BE2C (cell line): ENCODE results near the gene NWD2.

Source experiments
- DNase-seq: peaks from one replicate; pipeline ENCODE4 v3.0.0-alpha.2; 2020
- H3K27me3 ChIP-seq: fragments of 250-450 bp; sonication (Bioruptor Pico); 2 replicates; pipeline ENCODE4 v1.5.1; 2020; ENCODE audit warnings: mild to moderate bottlenecking
- H3K36me3 ChIP-seq: fragments of 250-450 bp; sonication (Bioruptor Pico); 2 replicates; pipeline ENCODE4 v1.5.1; 2020; ENCODE audit warnings: mild to moderate bottlenecking
- H3K4me1 ChIP-seq: fragments of 250-450 bp; sonication (Bioruptor Pico); 2 replicates; pipeline ENCODE4 v1.5.1; 2020
- H3K4me3 ChIP-seq: 2 replicates; pipeline ENCODE4 v1.5.1; 2011; ENCODE audit warnings: low read depth, low read length
- H3K9me3 ChIP-seq: fragments of 250-450 bp; sonication (Bioruptor Pico); 2 replicates; pipeline ENCODE4 v1.5.1; 2020
- CTCF ChIP-seq: IDR thresholded peaks from 2 replicates; pipeline ENCODE4 v1.5.1; 2012; ENCODE audit warnings: mild to moderate bottlenecking, low read depth, low read length

NWD2 gene

GRCh38 chr4:37381040-37381668 lies 136.6 kb downstream of the NWD2 start:
- Histone ChIP-seq H3K9me3 (no peaks in the 10 kb centered on the region), H3K36me3 (no peaks in the 10 kb centered on the region), H3K4me1 (no peaks in the 10 kb centered on the region), H3K27me3 (no peaks in the 10 kb centered on the region), H3K4me3 (no peak overlapping the region)
- DNase-seq: no peak
- no peak for TF ChIP-seq CTCF

- H3K36me3 ChIP-seq: no peaks in the 10 kb centered on the region
- peak; percentile 63 for TF ChIP-seq CTCF
- no peak overlapping the region for H3K4me3 ChIP-seq
- H3K27me3 ChIP-seq: no peaks in the 10 kb centered on the region
- H3K4me1 ChIP-seq: no peaks in the 10 kb centered on the region
- no peak for DNase-seq
- no peaks in the 10 kb centered on the region for H3K9me3 ChIP-seq
Observed at GRCh38 chr4:37383579-37384229, 139.2 kb downstream of the NWD2 start.

DNA sequence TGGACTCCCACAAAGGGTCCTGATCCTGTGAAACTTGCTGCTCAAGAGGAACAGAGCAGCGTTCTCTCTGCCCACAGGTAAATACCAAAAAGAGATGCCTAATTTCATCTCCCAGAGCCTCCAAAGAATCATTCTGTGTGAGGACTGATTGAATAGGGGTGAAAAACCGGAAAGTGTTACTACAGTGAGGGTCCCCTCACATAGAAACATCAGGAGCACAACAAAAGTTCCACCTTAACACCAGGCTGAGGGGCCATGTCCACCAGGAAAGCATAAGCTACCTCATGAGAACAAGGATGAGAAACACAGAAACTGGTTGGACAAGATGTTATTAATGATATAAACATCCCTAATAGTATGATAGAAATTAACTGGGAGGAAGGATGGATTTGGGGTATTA lies 140.9 kb downstream of the NWD2 start:
- no peak for TF ChIP-seq CTCF
- no peak overlapping the region for H3K4me3 ChIP-seq
- H3K4me1 ChIP-seq: no peaks in the 10 kb centered on the region
- H3K27me3 ChIP-seq: no peaks in the 10 kb centered on the region
- no peak for DNase-seq
- no peaks in the 10 kb centered on the region; the same call in 1 of the 2 replicates for H3K9me3 ChIP-seq
- no peaks in the 10 kb centered on the region for H3K36me3 ChIP-seq

DNA sequence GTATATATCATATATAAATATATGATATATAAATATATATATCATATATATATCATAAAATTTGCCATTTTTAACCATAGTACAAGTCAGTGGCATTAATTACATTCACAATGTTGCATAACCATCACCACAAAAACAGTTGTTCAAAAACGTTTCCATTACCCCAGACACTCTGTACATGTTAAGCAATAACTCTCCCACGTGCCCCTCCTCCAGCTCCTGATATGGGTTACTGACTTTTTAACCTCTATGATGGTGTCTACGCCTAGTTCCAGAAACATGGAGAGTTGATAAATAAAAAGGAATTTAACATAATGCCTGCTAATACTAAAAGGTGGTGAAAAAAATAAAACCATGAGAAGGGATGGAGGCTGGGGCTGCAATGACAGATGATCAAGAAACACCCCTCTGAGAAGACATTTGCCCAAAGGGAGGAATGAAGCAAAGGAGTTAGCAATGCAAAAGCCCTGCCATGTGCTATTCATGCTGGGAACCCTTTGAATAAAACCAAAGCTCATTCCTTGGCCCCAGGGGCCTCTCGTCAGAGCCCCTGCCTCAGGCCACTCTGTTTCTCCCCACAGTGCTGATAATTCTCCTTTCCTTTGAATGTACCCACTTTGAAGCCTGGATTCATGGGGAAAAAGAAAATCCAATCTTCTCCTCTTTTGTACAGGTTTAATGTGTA lies 144.3 kb downstream of the NWD2 start:
- no peaks in the 10 kb centered on the region for H3K4me1 ChIP-seq
- no peaks in the 10 kb centered on the region; the same call in 1 of the 2 replicates for H3K9me3 ChIP-seq
- no peak for DNase-seq
- H3K27me3 ChIP-seq: 0 out of 2 replicates have a peak, but pooled peaks cover 4% of the 10 kb centered on the region
- no peak overlapping the region for H3K4me3 ChIP-seq
- no peak for TF ChIP-seq CTCF
- no peaks in the 10 kb centered on the region for H3K36me3 ChIP-seq

- H3K36me3 ChIP-seq: no peaks in the 10 kb centered on the region
- no peaks in the 10 kb centered on the region; the same call in 1 of the 2 replicates for H3K9me3 ChIP-seq
- H3K4me1 ChIP-seq: no peaks in the 10 kb centered on the region
- TF ChIP-seq CTCF: no peak
- no peak for DNase-seq
- H3K4me3 ChIP-seq: no peak overlapping the region
- H3K27me3 ChIP-seq: 0 out of 2 replicates have a peak, but pooled peaks cover 4% of the 10 kb centered on the region
Observed at GRCh38 chr4:37389366-37389765, 144.8 kb downstream of the NWD2 start.
